HG02798 (cell line): ENCODE data around the gene DHX16.
"Not testable (repeated sequence)": the region's sequence is repeated elsewhere in the genome, so short reads cannot be mapped to it uniquely, and the experiment has no call there.

Source experiments
- ATAC-seq: cut with Tn5 transposase; IDR thresholded peaks from one replicate; pipeline ENCODE4 v1.9.1; 2021; ENCODE audit warnings: mild to moderate bottlenecking; ENCODE audit not compliant: unreplicated experiment, poor library complexity

The DHX16 gene

GRCh38 chr6:30681766-30682142 lies 8.9 kb upstream of the DHX16 start:
- no peak for ATAC-seq

DNA sequence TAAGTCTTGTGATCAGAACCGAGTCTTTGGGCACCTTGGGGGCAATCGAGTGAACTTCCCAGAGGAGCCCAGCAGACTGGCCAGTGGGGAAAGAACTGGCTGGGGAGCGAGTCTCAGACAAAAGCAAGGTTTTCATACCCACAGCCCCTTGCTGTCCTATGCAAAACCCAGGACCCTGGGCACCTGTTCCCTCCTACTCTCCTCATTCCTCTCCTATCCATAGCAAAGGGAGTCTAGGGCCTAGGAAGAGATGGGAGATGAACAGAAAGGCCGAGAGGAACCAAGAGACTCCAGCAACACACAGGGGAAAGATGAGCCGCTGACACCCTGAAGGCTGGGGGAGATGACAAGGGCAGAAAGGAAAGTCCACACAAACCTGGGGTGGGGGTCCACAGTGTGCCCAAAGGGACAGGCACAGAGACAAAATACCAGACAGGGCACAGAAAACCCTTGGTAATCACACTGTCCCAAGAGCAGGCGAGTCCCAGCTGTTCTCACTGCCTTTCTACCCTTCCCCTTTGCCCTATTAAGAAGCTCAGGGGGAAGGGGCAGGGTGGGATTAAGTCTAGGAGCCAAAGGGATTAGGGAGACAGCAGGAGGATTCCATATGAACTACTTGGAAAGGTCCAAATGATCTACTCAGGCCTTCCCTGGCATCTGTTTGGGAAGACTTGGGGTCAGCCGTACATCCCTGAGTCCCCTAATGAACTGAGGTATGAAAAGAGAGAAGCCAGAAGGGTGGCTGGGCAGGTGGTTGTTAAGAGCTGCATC lies 7.1 kb upstream of the DHX16 start:
- no peak for ATAC-seq

DNA sequence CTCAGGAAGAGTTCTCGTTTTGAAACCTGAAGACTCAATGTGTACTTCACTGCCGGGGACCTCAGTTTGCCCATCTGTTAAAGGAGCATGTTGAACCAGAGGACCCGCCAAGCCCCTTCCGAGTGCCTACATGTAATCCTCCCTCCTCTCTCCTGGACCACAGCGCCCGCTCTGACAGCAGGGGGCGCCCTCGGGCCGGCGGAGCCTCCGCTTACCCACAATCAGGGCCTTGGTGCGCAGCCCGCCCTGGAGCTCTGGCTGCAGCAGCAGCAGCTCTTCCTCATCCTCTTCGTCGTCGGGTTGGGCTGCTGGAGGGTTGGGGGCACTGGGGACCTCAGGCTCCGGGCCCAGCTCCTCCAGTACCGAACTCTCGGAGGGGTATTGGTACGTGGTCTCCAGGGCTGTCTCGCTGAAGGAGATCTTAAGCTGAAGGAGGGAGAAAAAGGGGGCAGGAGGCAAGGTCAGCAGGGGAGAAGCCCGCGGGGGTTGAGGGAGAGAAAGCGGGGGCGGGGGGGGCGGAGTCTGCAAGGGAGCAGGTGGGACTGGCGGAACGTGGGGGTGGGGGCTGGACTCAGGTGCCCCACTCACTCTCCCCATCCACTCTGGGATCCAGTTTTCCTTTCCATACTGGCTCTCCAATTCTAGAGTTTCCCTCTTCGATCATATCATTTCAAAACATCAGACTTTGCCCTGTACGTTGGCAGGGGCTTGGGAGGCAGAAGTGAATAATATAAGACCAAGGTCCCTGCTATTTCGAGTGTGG lies 6.3 kb upstream of the DHX16 start:
- peak; percentile 57 for ATAC-seq

DNA sequence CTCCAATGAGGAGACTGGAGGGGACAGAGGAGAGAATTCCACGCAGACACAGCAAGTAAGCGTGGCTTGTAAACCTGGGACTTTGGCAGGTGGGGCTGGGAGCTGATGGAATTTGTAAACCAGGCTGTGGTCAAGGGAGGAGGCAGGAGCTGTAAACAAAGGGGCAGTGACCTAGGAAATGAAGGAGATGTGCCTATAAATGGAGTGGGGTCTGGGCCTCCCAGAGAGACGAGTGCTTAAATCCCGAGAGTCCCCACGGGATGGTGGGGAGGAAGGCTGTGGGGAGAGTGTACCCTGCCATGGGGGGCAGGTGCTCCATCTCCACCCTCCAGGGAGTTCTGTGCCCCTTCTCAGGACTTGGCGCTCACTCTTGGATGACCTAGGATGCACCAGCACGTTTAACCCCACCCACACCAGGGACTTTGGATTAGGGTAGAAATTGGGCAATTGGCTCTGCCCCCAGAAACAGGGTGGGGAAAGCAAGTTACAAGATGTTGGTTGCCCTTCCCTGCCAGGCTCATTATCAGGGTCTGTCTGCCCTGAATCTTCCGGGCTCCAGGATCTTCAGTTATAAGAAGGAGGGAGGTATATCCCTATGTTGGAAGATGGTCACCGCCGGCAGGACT lies 4.0 kb upstream of the DHX16 start:
- no peak for ATAC-seq

GRCh38 chr6:30670760-30671527 lies 1.9 kb downstream of the DHX16 start:
- no peak for ATAC-seq

DNA sequence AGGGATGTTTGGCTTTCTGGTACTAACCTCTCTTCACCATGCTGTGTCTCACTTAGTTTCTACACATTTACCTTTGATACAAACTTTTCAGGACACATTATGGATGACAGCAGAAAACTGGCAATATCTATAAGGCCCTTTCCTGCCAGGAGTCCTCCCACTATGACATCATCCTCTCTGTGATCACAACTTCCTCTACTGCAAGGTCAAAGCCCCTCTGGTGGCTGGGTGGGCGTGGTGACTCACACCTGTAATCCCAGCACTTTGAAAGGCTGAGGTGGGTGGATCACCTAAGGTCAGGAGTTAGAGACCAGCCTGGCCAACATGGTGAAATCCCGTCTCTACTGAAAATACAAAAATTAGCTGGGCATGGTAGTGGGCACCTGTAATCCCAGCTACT lies 6.5 kb downstream of the DHX16 start:
- ATAC-seq: not testable (repeated sequence)

GRCh38 chr6:30664994-30665767 lies 7.6 kb downstream of the DHX16 start:
- no peak for ATAC-seq

DNA sequence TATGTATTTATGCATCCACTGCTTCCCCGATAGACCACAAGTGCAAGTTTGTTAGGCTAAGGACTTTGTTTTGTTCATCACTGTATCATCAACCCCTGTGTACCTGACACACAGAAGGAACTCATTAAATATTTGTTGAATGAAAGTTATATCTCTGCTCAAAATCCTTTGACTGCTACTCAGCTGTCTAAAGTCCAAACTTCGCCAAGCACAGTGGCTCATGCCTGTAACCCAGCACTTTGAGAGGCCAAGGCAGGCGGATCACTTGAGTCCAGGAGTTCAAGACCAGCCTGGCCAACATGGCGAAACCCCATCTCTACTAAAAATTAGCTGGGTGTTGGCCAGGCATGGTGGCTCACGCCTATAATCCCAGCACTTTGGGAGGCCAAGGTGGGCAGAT lies 14.9 kb downstream of the DHX16 start:
- ATAC-seq: not testable (repeated sequence)

DNA sequence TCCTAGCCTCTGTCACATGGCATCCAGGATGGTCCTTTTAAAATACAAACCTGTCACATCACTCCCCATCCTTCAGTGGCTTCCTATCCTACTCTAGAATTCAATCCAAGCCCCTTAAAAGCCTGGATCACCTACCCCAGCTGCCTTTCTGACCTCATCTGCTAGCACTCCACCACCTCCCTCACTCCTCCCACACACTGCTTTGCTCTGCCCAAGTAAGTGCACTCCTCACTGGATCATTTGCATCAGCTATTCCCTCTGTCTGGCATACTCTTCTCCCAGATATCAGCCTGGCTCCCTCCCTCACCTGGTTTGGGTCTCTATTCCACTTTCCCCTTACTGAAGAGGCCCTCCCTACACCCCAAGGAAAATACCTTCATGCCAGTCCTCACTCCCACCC lies 15.4 kb downstream of the DHX16 start:
- ATAC-seq: no peak

DNA sequence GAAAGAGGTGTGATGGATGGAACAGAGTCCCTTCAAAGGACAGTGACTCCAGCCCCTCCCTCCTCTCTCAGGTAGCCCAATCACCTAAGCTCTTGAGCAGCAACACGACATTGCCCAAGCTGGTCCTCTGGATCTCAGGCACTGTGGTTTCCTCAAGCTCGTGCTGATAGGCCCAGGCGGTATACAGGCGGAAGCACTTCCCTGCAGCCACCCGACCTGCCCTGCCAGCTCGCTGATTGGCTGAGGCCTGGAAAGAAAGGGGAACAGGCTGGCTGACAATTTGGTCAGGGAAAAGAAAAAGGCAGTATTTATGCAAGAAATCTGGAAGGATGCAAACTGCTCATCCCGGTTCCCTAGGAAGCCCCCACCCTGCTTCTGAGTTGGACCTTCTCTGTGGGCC lies 16.3 kb downstream of the DHX16 start:
- no peak for ATAC-seq

DNA sequence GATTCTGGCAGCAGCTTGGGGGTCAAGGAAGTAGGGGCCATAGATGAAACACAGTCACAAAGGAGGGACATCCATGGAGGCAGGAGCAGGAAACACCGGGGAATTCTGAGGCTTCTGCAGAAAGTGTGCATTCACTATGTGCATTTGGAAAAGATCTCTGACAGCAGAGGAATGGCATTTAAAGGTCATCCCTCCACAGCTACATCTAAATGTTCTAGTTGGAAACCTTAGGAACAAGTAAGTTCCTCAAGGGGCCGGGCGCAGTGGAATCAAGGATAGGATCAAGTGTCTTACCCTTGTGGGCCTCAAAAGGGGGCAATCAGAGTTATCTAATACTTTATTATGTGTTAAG lies 17.1 kb downstream of the DHX16 start:
- ATAC-seq: no peak

DNA sequence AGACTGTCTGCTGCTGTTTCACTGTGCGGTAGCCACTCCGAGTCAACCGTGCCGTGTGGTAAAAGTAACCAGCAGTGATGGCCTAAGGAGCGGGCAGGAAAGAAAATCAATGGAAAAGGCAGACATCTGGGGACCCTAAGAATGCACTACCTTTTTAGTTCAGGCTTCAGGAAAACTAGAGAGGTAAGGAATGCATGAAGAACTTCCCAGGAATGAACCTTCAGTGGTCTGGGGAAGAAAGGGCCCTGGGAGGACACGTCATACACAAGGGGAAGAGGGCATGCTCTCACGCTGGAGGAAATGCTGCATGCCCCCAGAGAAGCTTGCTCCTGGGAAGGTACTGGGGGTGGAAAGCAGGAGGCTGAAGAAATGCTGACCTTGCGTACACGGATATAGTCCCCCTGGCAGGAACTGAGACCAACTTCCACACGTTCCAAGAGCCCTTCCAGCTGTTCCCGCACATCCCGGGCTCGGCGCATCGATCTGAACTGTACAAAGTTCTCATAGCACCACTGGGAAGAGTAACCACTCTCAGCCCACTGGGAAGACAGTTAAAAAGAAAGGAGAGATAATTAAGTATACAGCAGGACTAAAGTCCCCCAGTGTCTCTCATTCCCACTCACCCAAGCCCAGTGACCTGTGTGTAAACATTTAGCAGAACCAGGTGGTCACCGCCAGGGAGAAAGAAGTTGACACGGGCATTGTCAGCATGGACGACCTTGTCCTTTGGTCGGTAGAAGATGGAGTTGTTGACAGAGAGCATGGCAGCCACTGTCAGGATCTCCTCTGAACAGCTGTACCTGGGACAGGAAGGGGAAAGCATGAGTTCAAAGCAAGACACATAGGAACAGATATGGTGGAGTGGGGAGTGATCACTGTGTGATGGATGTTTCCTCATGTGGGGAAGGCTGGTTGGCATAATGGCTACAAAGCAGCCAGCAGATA lies 17.7 kb downstream of the DHX16 start:
- no peak for ATAC-seq

DNA sequence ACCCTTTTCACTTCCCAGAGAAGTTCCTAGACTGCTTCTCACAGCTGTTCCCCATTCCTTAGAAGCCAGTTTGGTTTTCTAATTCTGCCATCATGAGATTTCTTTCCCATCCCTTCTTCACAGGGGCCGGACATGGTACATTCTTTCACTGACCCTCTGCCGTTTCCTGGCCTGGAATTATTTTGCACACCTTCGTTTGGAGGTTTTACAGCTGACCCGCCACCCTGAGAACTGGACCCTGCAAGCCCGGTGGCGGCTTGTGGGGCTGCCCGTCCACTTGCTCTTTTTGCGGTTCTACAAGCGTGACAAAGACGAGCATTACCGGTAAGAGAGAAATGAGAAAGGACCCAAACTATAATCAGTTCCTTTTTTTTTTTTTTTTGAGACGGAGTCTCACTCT lies 21.7 kb downstream of the DHX16 start:
- no peak for ATAC-seq

DNA sequence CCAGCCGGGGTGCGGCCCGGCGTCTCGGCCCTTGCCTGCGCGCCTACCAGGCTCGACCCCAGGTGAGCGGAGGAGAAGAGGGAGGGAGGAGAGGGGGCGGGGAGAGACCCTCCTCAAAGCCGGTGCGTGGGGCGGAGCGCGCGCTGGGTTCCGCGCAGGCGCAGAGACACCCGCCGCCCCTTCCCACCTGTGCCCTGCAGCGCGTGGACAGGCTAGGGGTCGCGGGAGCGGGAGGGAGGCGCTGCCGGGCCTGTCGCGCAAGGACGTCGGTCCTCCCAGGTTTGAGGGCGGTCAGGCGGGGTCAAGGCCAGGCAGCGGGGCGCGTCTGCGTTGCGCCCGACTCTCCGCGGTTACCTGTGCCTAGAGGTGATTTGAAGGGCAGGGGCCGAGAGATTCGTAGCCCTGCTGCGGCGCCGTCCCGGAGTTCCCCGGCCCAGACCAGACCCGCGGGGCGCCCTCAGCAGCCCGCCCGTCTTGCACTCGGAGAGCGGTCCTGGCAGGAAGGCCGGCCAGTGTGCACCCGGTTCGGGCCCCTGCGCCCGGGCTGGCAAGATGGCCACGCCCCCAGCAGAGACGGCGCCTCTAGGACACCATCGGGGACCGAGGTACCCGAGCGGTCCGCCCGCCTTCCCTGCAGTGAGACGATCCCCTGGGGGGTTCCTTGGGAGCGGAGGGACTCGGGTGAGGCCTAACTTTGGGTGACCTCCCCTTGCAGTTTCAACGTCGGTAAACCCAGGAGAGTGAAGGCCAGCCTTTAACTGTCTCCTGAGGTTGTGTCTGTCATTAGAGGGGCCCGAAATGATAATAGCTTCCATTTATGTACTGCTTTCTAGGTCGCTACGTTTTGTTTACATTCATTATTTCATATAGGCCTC lies 25.3 kb downstream of the DHX16 start:
- ATAC-seq: peak; percentile 72

GRCh38 chr6:30646450-30647241 lies 26.2 kb downstream of the DHX16 start, which contains the start of gene C6orf136:
Gene C6orf136, plus strand, starts transcription at chr6:30647133. Its CDS starts 99 bp downstream, at chr6:30647232.
- ATAC-seq: peak; percentile 65

DNA sequence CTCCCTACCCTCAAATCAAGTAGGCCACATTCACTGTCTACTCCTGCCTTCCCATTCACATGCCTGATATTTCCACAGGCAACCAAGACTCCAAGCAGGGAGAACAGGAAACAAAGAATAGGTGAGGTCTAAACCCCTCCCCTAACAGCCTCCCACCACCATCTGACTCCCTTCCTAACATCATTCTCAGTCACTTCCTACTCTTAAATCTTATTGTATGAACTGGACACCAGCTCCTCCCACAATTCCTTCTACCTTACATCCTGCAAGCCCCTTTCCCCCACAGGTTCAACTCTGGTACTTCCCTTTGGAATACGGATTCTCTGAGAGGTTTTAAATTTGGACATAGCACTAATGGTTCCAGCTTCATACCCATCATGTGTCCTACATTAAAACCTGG lies 26.8 kb downstream of the DHX16 start:
- ATAC-seq: no peak

GRCh38 chr6:30644769-30645168 lies 28.0 kb downstream of the DHX16 start:
- ATAC-seq: no peak
